Lung microvascular endothelial cell (primary cell): Measurements from ENCODE around the gene LBP. TPM values are rescaled to one million over a fixed set of nuclear protein-coding genes. Genes with fewer than 3 reads are reported as not detected.

Experiments used
- total RNA-seq: library from RNA; depleted of rRNA; stranded (reverse); fragments of >200 nt; gene quantifications from 2 replicates; pipeline ENCODE4 v1.2.1, GENCODE V29; 2014

LBP gene
- total RNA-seq, 1 donor from 2014 or later, result under 0.01 TPM

Other genes with a start within 250 kb of the LBP start
- 273 and 343 TPM in 2 replicates for gene TGM2, start 181.2 kb upstream of the LBP start, total RNA-seq
- under 0.01 TPM in 1 of 2 replicates, not detected in the other for gene KIAA1755, start 85.7 kb upstream of the LBP start, total RNA-seq
- not detected in 2 replicates for gene BPI, start 42.3 kb upstream of the LBP start, total RNA-seq
- 3.1 and 4.0 TPM in 2 replicates for gene SNHG17, start 88.8 kb downstream of the LBP start, total RNA-seq
- 13.9 and 14.8 TPM in 2 replicates for gene RALGAPB, start 126.4 kb downstream of the LBP start, total RNA-seq
- gene ADIG, start 234.7 kb downstream of the LBP start, total RNA-seq, result not detected in 2 replicates